Middle frontal gyrus (tissue), 1 donor: ENCODE results near the gene GJE1.
"Not testable (repeated sequence)": the region's sequence is repeated elsewhere in the genome, so short reads cannot be mapped to it uniquely, and the experiment has no call there.

Experiments
- DNase-seq: peaks from one replicate; pipeline ENCODE4 v3.0.0-alpha.2; 2015; ENCODE audit warnings: low spot score; ENCODE audit errors: extremely low spot score

The GJE1 gene

GRCh38 chr6:142132625-142133024 is at the start of gene GJE1:
TSS of gene GJE1 (plus strand) at chr6:142132925. CDS start at chr6:142133159, 234 bp downstream.
- DNase-seq, result no peak

- no peak for DNase-seq
Measured at GRCh38 chr6:142087950-142088857, 44.5 kb upstream of the GJE1 start.

- no peak for DNase-seq
Measured at GRCh38 chr6:142088858-142089216, 43.9 kb upstream of the GJE1 start.

GRCh38 chr6:142104820-142105219 is 27.9 kb upstream of the GJE1 start:
- DNase-seq, result not testable (repeated sequence)

- DNase-seq, result not testable (repeated sequence)
Measured at GRCh38 chr6:142110820-142111219, 21.9 kb upstream of the GJE1 start.

GRCh38 chr6:142112451-142113061 is 20.2 kb upstream of the GJE1 start:
- DNase-seq, result peak; percentile 58

- no peak for DNase-seq
Measured at GRCh38 chr6:142117366-142117765, 15.4 kb upstream of the GJE1 start.

- no peak for DNase-seq
Measured at GRCh38 chr6:142118328-142118727, 14.4 kb upstream of the GJE1 start.

GRCh38 chr6:142118925-142119324 is 13.8 kb upstream of the GJE1 start:
- DNase-seq, result no peak

- no peak for DNase-seq
Measured at GRCh38 chr6:142121342-142121741, 11.4 kb upstream of the GJE1 start.

GRCh38 chr6:142130814-142131213 is 1.9 kb upstream of the GJE1 start:
- no peak for DNase-seq

- no peak for DNase-seq
Measured at GRCh38 chr6:142138876-142139275, 6.2 kb downstream of the GJE1 start.

GRCh38 chr6:142141531-142141930 is 8.8 kb downstream of the GJE1 start:
- not testable (repeated sequence) for DNase-seq

GRCh38 chr6:142146828-142147662 is 14.3 kb downstream of the GJE1 start, which contains the start of the genes NMBR and VTA1:
TSS of gene NMBR (minus strand) at chr6:142147122. CDS start at chr6:142088658, 58,464 bp downstream.
TSS of gene VTA1 (plus strand) at chr6:142147263. CDS start at chr6:142147288, 25 bp downstream.
- peak; percentile 99 for DNase-seq

GRCh38 chr6:142152746-142153145 is 20.0 kb downstream of the GJE1 start:
- no peak for DNase-seq

- no peak for DNase-seq
Measured at GRCh38 chr6:142153196-142153595, 20.5 kb downstream of the GJE1 start.

- no peak for DNase-seq
Measured at GRCh38 chr6:142154336-142154735, 21.6 kb downstream of the GJE1 start.

- DNase-seq, result no peak
Measured at GRCh38 chr6:142155091-142155490, 22.4 kb downstream of the GJE1 start.

- DNase-seq, result no peak
Measured at GRCh38 chr6:142155895-142156757, 23.4 kb downstream of the GJE1 start.

GRCh38 chr6:142156758-142157068 is 24.0 kb downstream of the GJE1 start:
- not testable (repeated sequence) for DNase-seq

GRCh38 chr6:142162780-142163179 is 30.1 kb downstream of the GJE1 start:
- no peak for DNase-seq
